H1 (cell line): Measurements from ENCODE around the gene WNK3. TPM values are rescaled to one million over a fixed set of nuclear protein-coding genes. Genes with fewer than 3 reads are reported as not detected.

Experiments used
- CTCF ChIA-PET: fragments of 300-600 bp; sonication (Branson Sonifier 250); formaldehyde crosslinking; loops from one replicate; lab custom pipeline; 2021; ENCODE audit not compliant: partially characterized antibody; lab: Charles Lee
- POLR2A ChIA-PET: fragments of 300-600 bp; sonication (Branson Sonifier 250); formaldehyde crosslinking; loops from one replicate; lab custom pipeline; 2021; ENCODE audit warnings: inconsistent platforms; ENCODE audit not compliant: partially characterized antibody; lab: Charles Lee
- DNase-seq, 2 experiments: peaks; one replicate each; pipeline versions ENCODE4 v3.0.0 to v3.0.0-alpha.2; 2010 to 2022; ENCODE audit warnings: low spot score in 2 of 2, low read depth in 1 of 2, mixed read lengths in 1 of 2
- FAIRE-seq: peaks from 2 replicates; lab custom pipeline; 2011; peaks lifted over from hg19 to GRCh38; lab: Jason Lieb, UNC
- H2AFZ ChIP-seq: 2 replicates; pipeline ENCODE4 v1.8.1; 2012; ENCODE audit warnings: low read length, inconsistent platforms
- H2AK5ac ChIP-seq: 2 replicates; pipeline ENCODE4 v1.6.1; 2013; ENCODE audit warnings: low read depth, low read length
- H2BK120ac ChIP-seq: replicated peaks from 2 replicates; pipeline ENCODE3; 2013; ENCODE audit warnings: low read depth, low read length, inconsistent platforms
- H2BK12ac ChIP-seq: 2 replicates; pipeline ENCODE4 v1.6.1; 2013; ENCODE audit warnings: low read depth, low read length
- H2BK15ac ChIP-seq: 2 replicates; pipeline ENCODE4 v1.6.1; 2013; ENCODE audit warnings: low read length
- H2BK20ac ChIP-seq: 2 replicates; pipeline ENCODE4 v1.6.1; 2013; ENCODE audit warnings: low read length
- H2BK5ac ChIP-seq: 2 replicates; pipeline ENCODE4 v1.6.1; 2013; ENCODE audit warnings: low read depth, low read length
- H3K14ac ChIP-seq: 2 replicates; pipeline ENCODE4 v1.6.1; 2013; ENCODE audit warnings: inconsistent platforms; ENCODE audit not compliant: insufficient read length
- H3K18ac ChIP-seq: 2 replicates; pipeline ENCODE4 v1.6.1; 2013; ENCODE audit warnings: low read length; ENCODE audit errors: extremely low read depth
- H3K23ac ChIP-seq: 2 replicates; pipeline ENCODE4 v1.6.1; 2013; ENCODE audit warnings: inconsistent platforms; ENCODE audit not compliant: insufficient read length
- H3K23me2 ChIP-seq: 2 replicates; pipeline ENCODE4 v1.6.1; 2013; ENCODE audit warnings: low read depth, low read length
- H3K27ac ChIP-seq: 2 replicates; pipeline ENCODE4 v1.6.1; 2011; ENCODE audit warnings: low read depth, low read length, inconsistent platforms
- H3K27me3 ChIP-seq, 4 experiments: replicated peaks in 1 of 4; 1 replicate in 1 of 4; 2 replicates in 3 of 4; pipeline versions ENCODE4 v1.6.1 to v1.8.1; 2011 to 2013; ENCODE audit warnings: low read length in 3 of 4, mild to moderate bottlenecking in 3 of 4, inconsistent platforms in 2 of 4, mixed read lengths in 2 of 4, moderate library complexity in 1 of 4; ENCODE audit not compliant: control insufficient read depth in 3 of 4, insufficient read depth in 3 of 4; ENCODE audit errors: extremely low read depth in 1 of 4
- H3K36me3 ChIP-seq, 4 experiments: 2 replicates each; pipeline versions ENCODE4 v1.6.1 to v1.8.1; 2011 to 2013; ENCODE audit warnings: mild to moderate bottlenecking in 4 of 4, low read length in 3 of 4, moderate library complexity in 2 of 4, control low read depth in 1 of 4, inconsistent platforms in 1 of 4; ENCODE audit not compliant: insufficient read depth in 4 of 4, control insufficient read depth in 2 of 4
- H3K4ac ChIP-seq: replicated peaks from 2 replicates; pipeline ENCODE3; 2013; ENCODE audit warnings: low read length, low read depth, mixed read lengths, inconsistent platforms; ENCODE audit not compliant: insufficient read length
- H3K4me1 ChIP-seq, 4 experiments: replicated peaks in 1 of 4; 1 replicate in 1 of 4; 2 replicates in 3 of 4; pipeline versions ENCODE4 v1.6.1 to v1.8.1; 2011 to 2013; ENCODE audit warnings: low read length in 3 of 4, inconsistent platforms in 2 of 4, mixed read lengths in 1 of 4; ENCODE audit not compliant: insufficient read depth in 4 of 4, control insufficient read depth in 3 of 4
- H3K4me2 ChIP-seq, 2 experiments: 2 replicates each; pipeline versions ENCODE4 v1.6.1 to v1.8.1; 2011 to 2013; ENCODE audit warnings: low read depth in 2 of 2, low read length in 2 of 2, control low read depth in 1 of 2, inconsistent platforms in 1 of 2, mild to moderate bottlenecking in 1 of 2; ENCODE audit not compliant: insufficient read depth in 1 of 2
- H3K4me3 ChIP-seq, 4 experiments: fragments of 200-600, 300-600 bp in 1 of 4; sonication (generic), shearing (Covaris generic), sonication (Bioruptor Twin) in 1 of 4; 2 replicates each; pipeline versions ENCODE4 v1.5.1 to v1.8.1; 2011 to 2016; ENCODE audit warnings: low read length in 4 of 4, low read depth in 3 of 4, control low read depth in 2 of 4, inconsistent platforms in 2 of 4, mild to moderate bottlenecking in 2 of 4, mixed read lengths in 1 of 4, moderate library complexity in 1 of 4; ENCODE audit not compliant: insufficient read depth in 2 of 4; ENCODE audit errors: extremely low read depth in 1 of 4
- H3K56ac ChIP-seq: replicated peaks from 2 replicates; pipeline ENCODE3; 2013; ENCODE audit warnings: low read depth, mild to moderate bottlenecking, mixed read lengths, low read length, inconsistent platforms; ENCODE audit not compliant: insufficient read length
- H3K79me1 ChIP-seq: 2 replicates; pipeline ENCODE4 v1.6.1; 2013; ENCODE audit warnings: low read depth, low read length, control low read depth
- H3K79me2 ChIP-seq, 2 experiments: 2 replicates each; pipeline versions ENCODE4 v1.6.1 to v1.8.1; 2012 to 2013; ENCODE audit warnings: low read length in 2 of 2, mild to moderate bottlenecking in 2 of 2, inconsistent platforms in 1 of 2; ENCODE audit not compliant: insufficient read depth in 2 of 2, control insufficient read depth in 1 of 2
- H3K9ac ChIP-seq, 4 experiments: replicated peaks in 1 of 4; 1 replicate in 1 of 4; 2 replicates in 3 of 4; pipeline versions ENCODE4 v1.6.1 to v1.8.1; 2011 to 2013; ENCODE audit warnings: low read depth in 3 of 4, low read length in 3 of 4, control low read depth in 2 of 4, mild to moderate bottlenecking in 2 of 4, moderate library complexity in 2 of 4, inconsistent platforms in 1 of 4; ENCODE audit errors: extremely low read depth in 1 of 4
- H3K9me3 ChIP-seq, 2 experiments: 2 replicates each; pipeline versions ENCODE4 v1.6.1 to v1.8.1; 2012 to 2013; ENCODE audit warnings: mild to moderate bottlenecking in 2 of 2, moderate library complexity in 2 of 2, control low read depth in 1 of 2, inconsistent platforms in 1 of 2, low read depth in 1 of 2, low read length in 1 of 2, mixed read lengths in 1 of 2; ENCODE audit not compliant: insufficient read depth in 2 of 2
- H4K20me1 ChIP-seq, 2 experiments: replicated peaks in 1 of 2; 2 replicates each; pipeline versions ENCODE3 to v1.8.1; 2011 to 2013; ENCODE audit warnings: inconsistent platforms in 2 of 2, low read length in 2 of 2, mild to moderate bottlenecking in 1 of 2; ENCODE audit not compliant: insufficient read depth in 2 of 2, control insufficient read depth in 1 of 2
- H4K5ac ChIP-seq: 2 replicates; pipeline ENCODE4 v1.6.1; 2013; ENCODE audit warnings: low read length, low read depth, mixed read lengths, inconsistent platforms; ENCODE audit not compliant: insufficient read length
- H4K8ac ChIP-seq: 2 replicates; pipeline ENCODE4 v1.8.0; 2013; ENCODE audit warnings: mild to moderate bottlenecking, moderate library complexity, low read length, inconsistent platforms; ENCODE audit not compliant: insufficient read depth; ENCODE audit errors: extremely low read depth
- H4K91ac ChIP-seq: replicated peaks from 2 replicates; pipeline ENCODE3; 2013; ENCODE audit warnings: low read length, mixed read lengths, inconsistent platforms; ENCODE audit not compliant: insufficient read length
- BRCA1 ChIP-seq: IDR thresholded peaks from 2 replicates; pipeline ENCODE4 v1.6.1; 2012; ENCODE audit warnings: low read depth, low read length, improper control_type of control experiment
- CEBPB ChIP-seq: IDR thresholded peaks from 2 replicates; pipeline ENCODE4 v1.6.1; 2012; ENCODE audit warnings: low read depth, low read length
- EP300 ChIP-seq, 2 experiments: IDR thresholded peaks; 1 replicate in 1 of 2; 2 replicates in 1 of 2; pipeline ENCODE4 v1.6.1; 2011 to 2012; ENCODE audit warnings: low read depth in 2 of 2, low read length in 2 of 2, mild to moderate bottlenecking in 2 of 2, borderline replicate concordance in 1 of 2, inconsistent platforms in 1 of 2, moderate library complexity in 1 of 2
- JUN ChIP-seq: IDR thresholded peaks from 2 replicates; pipeline ENCODE4 v1.6.1; 2011; ENCODE audit warnings: low read depth, mild to moderate bottlenecking, improper control_type of control experiment, low read length
- MAFK ChIP-seq: IDR thresholded peaks from 2 replicates; pipeline ENCODE4 v1.6.1; 2012; ENCODE audit warnings: low read depth, mild to moderate bottlenecking, improper control_type of control experiment, low read length
- NRF1 ChIP-seq: IDR thresholded peaks from 2 replicates; pipeline ENCODE4 v1.6.1; 2011; ENCODE audit warnings: mild to moderate bottlenecking, low read depth, low read length, improper control_type of control experiment
- PHF8 ChIP-seq: fragments of 200-600 bp; sonication (generic); conservative IDR thresholded peaks from 2 replicates; pipeline ENCODE4 v1.7.1; 2012; ENCODE audit warnings: low read depth, mild to moderate bottlenecking, inconsistent platforms, low read length, moderate library complexity
- RNF2 ChIP-seq: fragments of 200-900, 300-1000 bp; sonication (generic); IDR thresholded peaks from 2 replicates; pipeline ENCODE4 v1.7.1; 2016; ENCODE audit warnings: borderline replicate concordance, low read depth, mild to moderate bottlenecking, antibody characterized with exemption, low read length; ENCODE audit not compliant: poor library complexity, severe bottlenecking; ENCODE audit errors: missing control alignments
- SIN3A ChIP-seq, 2 experiments: IDR thresholded peaks in 1 of 2; conservative IDR thresholded peaks in 1 of 2; 2 replicates each; pipeline ENCODE4 v1.6.1; 2011 to 2012; ENCODE audit warnings: low read length in 2 of 2, improper control_type of control experiment in 1 of 2, low read depth in 1 of 2, mild to moderate bottlenecking in 1 of 2
- SP4 ChIP-seq: IDR thresholded peaks from 2 replicates; pipeline ENCODE4 v1.6.1; 2012; ENCODE audit warnings: low read length, inconsistent platforms
- TAF1 ChIP-seq: IDR thresholded peaks from 2 replicates; pipeline ENCODE4 v1.6.1; 2011; ENCODE audit warnings: mild to moderate bottlenecking, low read depth, low read length
- USF2 ChIP-seq: IDR thresholded peaks from 2 replicates; pipeline ENCODE4 v1.6.1; 2011; ENCODE audit warnings: low read length, improper control_type of control experiment
- YY1 ChIP-seq: IDR thresholded peaks from 2 replicates; pipeline ENCODE4 v1.6.1; 2011; ENCODE audit warnings: low read depth, mild to moderate bottlenecking, low read length
- WGBS, 2 experiments: shearing (Covaris generic) in 1 of 2; methylation state at CpG; one replicate each; pipeline versions ENCODE4 v1.1.6 to v1.1.7; 2013 to 2015; ENCODE audit warnings: low lambda C conversion rate in 2 of 2, mixed read lengths in 2 of 2, inconsistent platforms in 1 of 2, low coverage in 1 of 2, missing lambda C conversion rate in 1 of 2; ENCODE audit not compliant: insufficient replicate concordance in 2 of 2, insufficient coverage in 1 of 2, insufficient read length in 1 of 2; ENCODE audit errors: extremely low coverage in 1 of 2, missing lambda C conversion rate in 1 of 2; 5-methylcytosine and 5-hydroxymethylcytosine counted together
- polyA plus RNA-seq, 7 experiments: library from polyadenylated mRNA; depleted of rRNA in 3 of 7; stranded (reverse) in 5 of 7; unstranded in 2 of 7; fragments of >200 nt in 5 of 7; fragments of 200-250 nt in 2 of 7; gene quantifications; 1 replicate in 5 of 7; 2 replicates in 1 of 7; 4 replicates in 1 of 7; pipeline versions ENCODE4 v1.2.1 to v1.2.3, GENCODE V29; 2011 to 2013; ENCODE audit warnings: missing spikeins in 2 of 7, mixed read lengths in 2 of 7
- total RNA-seq: library from RNA; stranded (reverse); fragmentation: NEBNext Ultra II Directional; extraction: Animal tissue kit (Norgen Biotek cat#: 25700); gene quantifications from 2 replicates; pipeline ENCODE4 v1.2.1, GENCODE V29; 2021

Gene WNK3
- total and polyA plus RNA-seq, 2 of the 8 experiments (the other 6 are each of a cell fraction or from before 2014, with no cell fraction given): 5.5 to 37.5 TPM

GRCh38 chrX:54292755-54293154 lies 65.1 kb downstream of the WNK3 start:
- H2BK15ac ChIP-seq: no peak overlapping the region
- no peaks in the 10 kb centered on the region for H3K9me3 ChIP-seq
- 100% methylated on average over 2 of the region's 2 CpGs; no CpG with 5 or more reads in 1 of the 2 experiments for WGBS, 2 experiments
- H3K27me3 ChIP-seq: no peaks in the 10 kb centered on the region; a peak in 1 of 7 replicates
- POLR2A ChIA-PET: no interaction called here
- no peak overlapping the region for H2BK20ac ChIP-seq
- H4K20me1 ChIP-seq: no peaks in the 10 kb centered on the region
- DNase-seq (no peak), FAIRE-seq (no peak)
- no peak overlapping the region for H3K4me3 ChIP-seq
- H3K18ac ChIP-seq: no peak overlapping the region
- H3K36me3 ChIP-seq: peaks cover 0 to 31% (median 8%) of the 10 kb centered on the region in 4 experiments; a peak in 6 of 8 replicates
- no peak overlapping the region for H4K91ac ChIP-seq
- H2BK12ac ChIP-seq: no peak overlapping the region
- no peak overlapping the region for H3K14ac ChIP-seq
- no peak overlapping the region for H3K27ac ChIP-seq
- H4K5ac ChIP-seq: no peak overlapping the region
- H2AK5ac ChIP-seq: no peak overlapping the region
- CTCF ChIA-PET: interaction anchor here (0.9 kb wide), 1 partner anchor 36 kb away, joined by 4 read pairs; no protein-coding TSS in a partner anchor
- H2BK120ac ChIP-seq: no peak overlapping the region
- no peak overlapping the region for H3K56ac ChIP-seq
- H3K4ac ChIP-seq: no peak overlapping the region
- H2AFZ ChIP-seq: no peak overlapping the region
- no peaks in the 10 kb centered on the region for H3K4me1 ChIP-seq
- no peak overlapping the region for H3K4me2 ChIP-seq
- no peak overlapping the region for H2BK5ac ChIP-seq
- no peak overlapping the region for H3K9ac ChIP-seq
- no peaks in the 10 kb centered on the region for H3K23me2 ChIP-seq
- H3K23ac ChIP-seq: no peak overlapping the region
- no peak overlapping the region for H4K8ac ChIP-seq
- no peaks in the 10 kb centered on the region for H3K79me1 ChIP-seq
- no peaks in the 10 kb centered on the region for H3K79me2 ChIP-seq
- no peak for TF ChIP-seq TAF1
- no peak for TF ChIP-seq SIN3A (conservative IDR thresholded peaks at IDR 0.05 in 1 of 2, IDR thresholded peaks at IDR 0.05 in 1 of 2; ENCODE audit: low read depth in 1 of 2, low read length in 2 of 2)
- TF ChIP-seq JUN: no peak
- no peak for TF ChIP-seq SP4
- no peak for TF ChIP-seq CEBPB
- TF ChIP-seq YY1: no peak
- no peak for TF ChIP-seq USF2
- no peak for TF ChIP-seq RNF2
- TF ChIP-seq BRCA1: no peak
- TF ChIP-seq EP300 (IDR thresholded peaks at IDR 0.05; ENCODE audit: borderline replicate concordance in 1 of 2, low read depth in 2 of 2, low read length in 2 of 2): no peak
- TF ChIP-seq MAFK: no peak
- TF ChIP-seq PHF8: no peak
- TF ChIP-seq NRF1: no peak
